Measurements from ENCODE around the gene AGR2. TPM values are rescaled to one million over a fixed set of nuclear protein-coding genes. Genes with fewer than 3 reads are reported as not detected.

AGR2 gene
- total RNA-seq, 1 donor from 2014 or later: not detected

GRCh38 chr7:16774294-16774693 lies 30.5 kb downstream of the AGR2 start:
- Mint-ChIP-seq H3K4me1 (ENCODE audit: low read depth, unreplicated experiment) (peaks cover 8% of the 10 kb centered on the region), H3K9me3 (ENCODE audit: unreplicated experiment) (no peaks in the 10 kb centered on the region), H3K36me3 (ENCODE audit: low read depth, unreplicated experiment) (no peaks in the 10 kb centered on the region), H3K4me3 (ENCODE audit: unreplicated experiment) (no peak overlapping the region), H3K27me3 (ENCODE audit: low read depth, unreplicated experiment) (no peaks in the 10 kb centered on the region), H3K27ac (ENCODE audit: unreplicated experiment) (no peak overlapping the region)
- no peak overlapping the region for H3K27ac ChIP-seq (ENCODE audit: low read depth, low read length)
- no peaks in the 10 kb centered on the region for H3K36me3 ChIP-seq (ENCODE audit: insufficient read depth, low read length)
- H3K4me1 ChIP-seq (ENCODE audit: insufficient read depth, low read length): no peaks in the 10 kb centered on the region
- H2AFZ ChIP-seq (ENCODE audit: low read depth, low read length): no peak overlapping the region
- H3K4me2 ChIP-seq (ENCODE audit: low read length): no peak overlapping the region
- peaks cover 37% of the 10 kb centered on the region for H3K79me2 ChIP-seq (ENCODE audit: insufficient read depth, low read length)
- no peak overlapping the region for H3K9ac ChIP-seq (ENCODE audit: low read length)
- peaks cover 18% of the 10 kb centered on the region for H4K20me1 ChIP-seq (ENCODE audit: insufficient read depth, low read length)
- DNase-seq (ENCODE audit: low read depth) (no peak), FAIRE-seq (no peak)
- no peaks in the 10 kb centered on the region for H3K9me3 ChIP-seq (ENCODE audit: insufficient read depth, low read depth, low read length)
- H3K27me3 ChIP-seq (ENCODE audit: insufficient read depth, low read length): no peaks in the 10 kb centered on the region
- TF ChIP-seq CTCF (IDR thresholded peaks at IDR 0.05; ENCODE audit: insufficient read depth, low read depth, low read length) (no peak), EZH2 (IDR thresholded peaks at IDR 0.05; ENCODE audit: insufficient read depth, low read length) (no peak)
- no peak overlapping the region for H3K4me3 ChIP-seq (ENCODE audit: insufficient read depth, low read depth, low read length)

- Mint-ChIP-seq H3K9me3 (ENCODE audit: unreplicated experiment) (no peaks in the 10 kb centered on the region), H3K36me3 (ENCODE audit: low read depth, unreplicated experiment) (no peaks in the 10 kb centered on the region), H3K4me1 (ENCODE audit: low read depth, unreplicated experiment) (peaks cover 8% of the 10 kb centered on the region), H3K4me3 (ENCODE audit: unreplicated experiment) (no peak overlapping the region), H3K27me3 (ENCODE audit: low read depth, unreplicated experiment) (no peaks in the 10 kb centered on the region), H3K27ac (ENCODE audit: unreplicated experiment) (no peak overlapping the region)
- no peak overlapping the region for H3K9ac ChIP-seq (ENCODE audit: low read length)
- H3K27me3 ChIP-seq (ENCODE audit: insufficient read depth, low read length): no peaks in the 10 kb centered on the region
- no peak for FAIRE-seq
- H3K79me2 ChIP-seq (ENCODE audit: insufficient read depth, low read length): peaks cover 37% of the 10 kb centered on the region
- no peaks in the 10 kb centered on the region for H3K36me3 ChIP-seq (ENCODE audit: insufficient read depth, low read length)
- no peaks in the 10 kb centered on the region for H3K9me3 ChIP-seq (ENCODE audit: insufficient read depth, low read depth, low read length)
- no peak overlapping the region for H3K4me2 ChIP-seq (ENCODE audit: low read length)
- TF ChIP-seq CTCF (IDR thresholded peaks at IDR 0.05; ENCODE audit: insufficient read depth, low read depth, low read length): no peak
- DNase-seq (ENCODE audit: low read depth): no peak
- no peak overlapping the region for H2AFZ ChIP-seq (ENCODE audit: low read depth, low read length)
- H3K27ac ChIP-seq (ENCODE audit: low read depth, low read length): no peak overlapping the region
- no peaks in the 10 kb centered on the region for H3K4me1 ChIP-seq (ENCODE audit: insufficient read depth, low read length)
- peaks cover 18% of the 10 kb centered on the region for H4K20me1 ChIP-seq (ENCODE audit: insufficient read depth, low read length)
- H3K4me3 ChIP-seq (ENCODE audit: insufficient read depth, low read depth, low read length): no peak overlapping the region
These were observed 30.9 kb downstream of the AGR2 start for GRCh38 chr7:16773884-16774283.

- Mint-ChIP-seq H3K4me3 (ENCODE audit: unreplicated experiment) (no peak overlapping the region), H3K9me3 (ENCODE audit: unreplicated experiment) (no peaks in the 10 kb centered on the region), H3K36me3 (ENCODE audit: low read depth, unreplicated experiment) (no peaks in the 10 kb centered on the region), H3K4me1 (ENCODE audit: low read depth, unreplicated experiment) (peaks cover 8% of the 10 kb centered on the region), H3K27ac (ENCODE audit: unreplicated experiment) (no peak overlapping the region), H3K27me3 (ENCODE audit: low read depth, unreplicated experiment) (no peaks in the 10 kb centered on the region)
- Histone ChIP-seq H3K9ac (ENCODE audit: low read length) (no peak overlapping the region), H4K20me1 (ENCODE audit: insufficient read depth, low read length) (peaks cover 18% of the 10 kb centered on the region), H3K4me1 (ENCODE audit: insufficient read depth, low read length) (no peaks in the 10 kb centered on the region), H3K36me3 (ENCODE audit: insufficient read depth, low read length) (no peaks in the 10 kb centered on the region), H3K4me3 (ENCODE audit: insufficient read depth, low read depth, low read length) (no peak overlapping the region), H2AFZ (ENCODE audit: low read depth, low read length) (no peak overlapping the region), H3K27ac (ENCODE audit: low read depth, low read length) (no peak overlapping the region), H3K27me3 (ENCODE audit: insufficient read depth, low read length) (no peaks in the 10 kb centered on the region), H3K9me3 (ENCODE audit: insufficient read depth, low read depth, low read length) (no peaks in the 10 kb centered on the region), H3K4me2 (ENCODE audit: low read length) (no peak overlapping the region), H3K79me2 (ENCODE audit: insufficient read depth, low read length) (peaks cover 35% of the 10 kb centered on the region)
- TF ChIP-seq CTCF (IDR thresholded peaks at IDR 0.05; ENCODE audit: insufficient read depth, low read depth, low read length): no peak
- no peak for FAIRE-seq
- no peak for DNase-seq (ENCODE audit: low read depth)
These were observed 31.5 kb downstream of the AGR2 start for GRCh38 chr7:16773326-16773725.
